Panc1 (cell line): ENCODE data around the gene ELL2. TPM values are rescaled to one million over a fixed set of nuclear protein-coding genes. Genes with fewer than 3 reads are reported as not detected.

Experiments used
- ATAC-seq: fragments of 200-7000 bp; cut with Tn5 transposase; 2 replicates; pipeline ENCODE4 v1.9.1; 2020; ENCODE audit warnings: mild to moderate bottlenecking, moderate library complexity
- BruUV-seq: library from RNA; stranded (reverse); fragments of 400-500 nt; replicated peaks from 2 replicates; lab custom pipeline; 2021; lab: Mats Ljungman, UMichigan
- CTCF ChIA-PET: fragments of 300-600 bp; sonication (Branson Sonifier 250); formaldehyde crosslinking; loops from one replicate; lab custom pipeline; 2022; ENCODE audit warnings: antibody characterized with exemption; lab: Charles Lee
- POLR2A ChIA-PET: fragments of 300-600 bp; sonication (Branson Sonifier 250); formaldehyde crosslinking; loops from one replicate; lab custom pipeline; 2022; ENCODE audit warnings: antibody characterized with exemption; lab: Charles Lee
- DNase-seq: peaks from one replicate; pipeline ENCODE4 v3.0.0-alpha.2; 2010; ENCODE audit warnings: low read depth, low spot score
- H3K27ac ChIP-seq: 2 replicates; pipeline ENCODE4 v1.5.1; 2011; ENCODE audit warnings: mild to moderate bottlenecking, low read length, inconsistent platforms
- H3K27me3 ChIP-seq: fragments of 200-500 bp; sonication (Bioruptor generic); 2 replicates; pipeline ENCODE4 v1.6.0; 2014; ENCODE audit warnings: low read length, inconsistent platforms; ENCODE audit not compliant: control insufficient read depth, insufficient read depth
- H3K36me3 ChIP-seq: fragments of 200-500 bp; sonication (Bioruptor generic); 2 replicates; pipeline ENCODE4 v1.5.1; 2014; ENCODE audit warnings: inconsistent platforms, mild to moderate bottlenecking, low read length, moderate library complexity; ENCODE audit not compliant: control insufficient read depth, insufficient read depth
- H3K4me1 ChIP-seq: 2 replicates; pipeline ENCODE4 v1.5.1; 2011; ENCODE audit warnings: inconsistent platforms, mild to moderate bottlenecking, low read length, moderate library complexity; ENCODE audit not compliant: control insufficient read depth, insufficient read depth
- H3K4me3 ChIP-seq, 2 experiments: 2 replicates each; pipeline ENCODE4 v1.5.1; 2011 to 2012; ENCODE audit warnings: low read depth in 2 of 2, low read length in 2 of 2, mild to moderate bottlenecking in 2 of 2, inconsistent platforms in 1 of 2, moderate library complexity in 1 of 2
- H3K9me3 ChIP-seq: fragments of 200-500 bp; sonication (Bioruptor generic); 2 replicates; pipeline ENCODE4 v1.5.1; 2014; ENCODE audit warnings: low read depth, mild to moderate bottlenecking, inconsistent platforms, low read length, moderate library complexity; ENCODE audit not compliant: control insufficient read depth, insufficient read depth
- POLR2AphosphoS5 ChIP-seq: IDR thresholded peaks from 2 replicates; pipeline ENCODE4 v1.6.1; 2012; ENCODE audit warnings: mild to moderate bottlenecking, low read depth, low read length, moderate library complexity
- REST ChIP-seq, 2 experiments: IDR thresholded peaks; 2 replicates each; pipeline ENCODE4 v1.6.1; 2011 to 2012; ENCODE audit warnings: low read depth in 2 of 2, control low read depth in 1 of 2, low read length in 1 of 2, mild to moderate bottlenecking in 1 of 2, moderate library complexity in 1 of 2; ENCODE audit not compliant: insufficient read depth in 1 of 2
- SIN3A ChIP-seq: IDR thresholded peaks from 2 replicates; pipeline ENCODE4 v1.6.1; 2012; ENCODE audit warnings: low read depth, mild to moderate bottlenecking, low read length, moderate library complexity, borderline replicate concordance; ENCODE audit not compliant: insufficient read depth
- TCF7L2 ChIP-seq: IDR thresholded peaks from 2 replicates; pipeline ENCODE4 v1.6.1; 2011; ENCODE audit warnings: mild to moderate bottlenecking, low read depth, low read length, inconsistent platforms
- in situ Hi-C: cut with HindIII; loops from 2 replicates; pipeline ENCODE4 v1.10.0; 2016; ENCODE audit warnings: low sequenced_read_pairs, low pct_unique_long_range_greater_than_20kb
- intact Hi-C: fragments of 100-400 bp; cut with micrococcal nuclease; formaldehyde crosslinking; loops from one replicate; pipeline ENCODE4 v1.10.0; 2022; ENCODE audit not compliant: unreplicated experiment
- total RNA-seq: library from RNA; stranded (reverse); gene quantifications from one replicate; pipeline ENCODE4 v1.2.1, GENCODE V29; 2021; ENCODE audit not compliant: unreplicated experiment
- TF ChIP-seq, protein P1 (sequence below): fragments of 450-650 bp; IDR thresholded peaks from 2 replicates; pipeline ENCODE4 v1.5.1; 2017; ENCODE audit warnings: mild to moderate bottlenecking

The ELL2 gene
- total RNA-seq, 1 experiment from 2014 or later, result 68.5 TPM

- POLR2A ChIA-PET, result no interaction called here
- Histone ChIP-seq H3K4me3 (no peak overlapping the region), H3K9me3 (no peaks in the 10 kb centered on the region; the same call in 1 of the 2 replicates), H3K4me1 (no peaks in the 10 kb centered on the region), H3K36me3 (no peaks in the 10 kb centered on the region), H3K27ac (0 out of 2 replicates have a peak overlapping the region, but pooled peaks have one; percentile 7), H3K27me3 (no peaks in the 10 kb centered on the region)
- no peak for ATAC-seq
- intact Hi-C loops, result no loop called here
- DNase-seq, result no peak
- no peak for TF ChIP-seq TCF7L2
- no peak for TF ChIP-seq REST (IDR thresholded peaks at IDR 0.05; ENCODE audit: insufficient read depth in 1 of 2, low read depth in 2 of 2, low read length in 1 of 2)
- no peak for TF ChIP-seq SIN3A
- TF ChIP-seq POLR2AphosphoS5, result no peak
- TF ChIP-seq, protein P1, sequence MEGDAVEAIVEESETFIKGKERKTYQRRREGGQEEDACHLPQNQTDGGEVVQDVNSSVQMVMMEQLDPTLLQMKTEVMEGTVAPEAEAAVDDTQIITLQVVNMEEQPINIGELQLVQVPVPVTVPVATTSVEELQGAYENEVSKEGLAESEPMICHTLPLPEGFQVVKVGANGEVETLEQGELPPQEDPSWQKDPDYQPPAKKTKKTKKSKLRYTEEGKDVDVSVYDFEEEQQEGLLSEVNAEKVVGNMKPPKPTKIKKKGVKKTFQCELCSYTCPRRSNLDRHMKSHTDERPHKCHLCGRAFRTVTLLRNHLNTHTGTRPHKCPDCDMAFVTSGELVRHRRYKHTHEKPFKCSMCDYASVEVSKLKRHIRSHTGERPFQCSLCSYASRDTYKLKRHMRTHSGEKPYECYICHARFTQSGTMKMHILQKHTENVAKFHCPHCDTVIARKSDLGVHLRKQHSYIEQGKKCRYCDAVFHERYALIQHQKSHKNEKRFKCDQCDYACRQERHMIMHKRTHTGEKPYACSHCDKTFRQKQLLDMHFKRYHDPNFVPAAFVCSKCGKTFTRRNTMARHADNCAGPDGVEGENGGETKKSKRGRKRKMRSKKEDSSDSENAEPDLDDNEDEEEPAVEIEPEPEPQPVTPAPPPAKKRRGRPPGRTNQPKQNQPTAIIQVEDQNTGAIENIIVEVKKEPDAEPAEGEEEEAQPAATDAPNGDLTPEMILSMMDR, result no peak
- in situ Hi-C loops, result no loop called here
- CTCF ChIA-PET, result no interaction called here
- no TSS peak for BruUV-seq
These were observed 39.6 kb upstream of the ELL2 start for GRCh38 chr5:96001262-96001661.

- no TSS peak for BruUV-seq
These were observed 38.7 kb upstream of the ELL2 start for GRCh38 chr5:96000308-96000707.

More at GRCh38 chr5:96000308-96000707, 38.7 kb upstream of the ELL2 start:
- Histone ChIP-seq H3K4me3 (no peak overlapping the region), H3K27ac (no peak overlapping the region), H3K9me3 (no peaks in the 10 kb centered on the region; the same call in 1 of the 2 replicates), H3K4me1 (no peaks in the 10 kb centered on the region), H3K36me3 (no peaks in the 10 kb centered on the region), H3K27me3 (no peaks in the 10 kb centered on the region)
- ATAC-seq (no peak), DNase-seq (no peak)
- in situ Hi-C loops (no loop called here), intact Hi-C loops (no loop called here)
- CTCF ChIA-PET, result no interaction called here
- no peak for TF ChIP-seq POLR2AphosphoS5
- no peak for TF ChIP-seq SIN3A
- TF ChIP-seq, protein P1, result no peak
- no peak for TF ChIP-seq REST (IDR thresholded peaks at IDR 0.05; ENCODE audit: insufficient read depth in 1 of 2, low read depth in 2 of 2, low read length in 1 of 2)
- no peak for TF ChIP-seq TCF7L2
- POLR2A ChIA-PET, result interaction anchor here (0.6 kb wide), 1 partner anchor 25 kb away, joined by 3 read pairs; no protein-coding TSS in a partner anchor
